ENCODE measurements around the gene DHRS7B.

DNA sequence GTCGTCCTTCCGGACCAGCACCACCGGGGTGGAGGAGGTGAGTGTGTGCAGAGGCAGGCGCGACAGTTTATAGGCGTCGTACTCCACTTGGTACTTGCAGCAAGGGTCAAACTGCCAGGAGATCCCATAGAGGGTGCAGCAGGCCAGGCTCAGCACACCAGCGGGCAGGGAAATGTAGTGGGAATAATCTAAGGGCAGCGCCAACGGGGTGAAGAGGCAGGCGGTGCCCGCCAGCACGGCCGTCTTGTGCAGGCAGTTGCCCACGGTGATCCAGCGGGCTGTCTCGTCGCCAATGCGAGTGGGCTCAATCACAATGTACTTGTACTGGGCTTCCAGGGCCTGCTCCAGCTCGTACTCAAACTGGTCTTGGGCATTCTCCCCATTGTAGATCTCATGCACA lies 71.6 kb downstream of the DHRS7B start:
- TF ChIP-seq, protein P1, sequence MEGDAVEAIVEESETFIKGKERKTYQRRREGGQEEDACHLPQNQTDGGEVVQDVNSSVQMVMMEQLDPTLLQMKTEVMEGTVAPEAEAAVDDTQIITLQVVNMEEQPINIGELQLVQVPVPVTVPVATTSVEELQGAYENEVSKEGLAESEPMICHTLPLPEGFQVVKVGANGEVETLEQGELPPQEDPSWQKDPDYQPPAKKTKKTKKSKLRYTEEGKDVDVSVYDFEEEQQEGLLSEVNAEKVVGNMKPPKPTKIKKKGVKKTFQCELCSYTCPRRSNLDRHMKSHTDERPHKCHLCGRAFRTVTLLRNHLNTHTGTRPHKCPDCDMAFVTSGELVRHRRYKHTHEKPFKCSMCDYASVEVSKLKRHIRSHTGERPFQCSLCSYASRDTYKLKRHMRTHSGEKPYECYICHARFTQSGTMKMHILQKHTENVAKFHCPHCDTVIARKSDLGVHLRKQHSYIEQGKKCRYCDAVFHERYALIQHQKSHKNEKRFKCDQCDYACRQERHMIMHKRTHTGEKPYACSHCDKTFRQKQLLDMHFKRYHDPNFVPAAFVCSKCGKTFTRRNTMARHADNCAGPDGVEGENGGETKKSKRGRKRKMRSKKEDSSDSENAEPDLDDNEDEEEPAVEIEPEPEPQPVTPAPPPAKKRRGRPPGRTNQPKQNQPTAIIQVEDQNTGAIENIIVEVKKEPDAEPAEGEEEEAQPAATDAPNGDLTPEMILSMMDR (IDR thresholded peaks at IDR 0.05; ENCODE audit: low read depth, low read length) = no peak
- TF ChIP-seq EZH2phosphoT487 (IDR thresholded peaks at IDR 0.05; ENCODE audit: low read depth) = no peak
